GM23248 (cell line): Measurements from ENCODE around the gene UGT2B15.
"Not testable (repeated sequence)": the region's sequence is repeated elsewhere in the genome, so short reads cannot be mapped to it uniquely, and the experiment has no call there.

Source experiments
- EZH2 ChIP-seq: fragments of 200-600 bp; sonication (generic); IDR thresholded peaks from 2 replicates; pipeline ENCODE4 v1.6.1; 2018; ENCODE audit warnings: antibody characterized with exemption, mild to moderate bottlenecking; ENCODE audit not compliant: insufficient read depth, poor library complexity, severe bottlenecking
- EZH2phosphoT487 ChIP-seq: fragments of 200-600 bp; sonication (generic); IDR thresholded peaks from 2 replicates; pipeline ENCODE4 v1.6.1; 2018; ENCODE audit warnings: antibody characterized with exemption, moderate library complexity, mild to moderate bottlenecking, low read depth; ENCODE audit not compliant: insufficient read depth

DNA sequence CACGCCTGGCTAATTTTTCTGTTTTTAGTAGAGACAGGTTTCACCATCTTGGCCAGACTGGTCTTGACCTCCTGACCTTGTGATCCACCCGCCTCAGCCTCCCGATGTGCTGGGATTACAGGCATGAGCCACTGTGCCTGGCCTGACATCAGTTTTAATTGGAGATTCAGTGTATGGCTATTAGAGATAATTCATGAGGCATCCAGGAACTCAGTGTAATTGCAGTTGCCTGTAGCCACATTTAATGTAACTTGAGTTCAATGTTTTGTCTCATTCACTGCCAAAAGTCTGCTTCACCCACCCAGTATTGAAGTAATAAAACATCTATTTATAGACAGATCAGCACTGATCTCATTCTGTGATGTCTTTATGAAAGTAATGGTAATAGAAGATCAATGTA is 5.7 kb downstream of the UGT2B15 start:
- not testable (repeated sequence) for TF ChIP-seq EZH2phosphoT487, EZH2
